Skeletal muscle satellite cell (primary cell): ENCODE data around the gene AQP6.

Experiments
- H3K27me3 ChIP-seq: 2 replicates; pipeline ENCODE4 v1.7.0; 2013; ENCODE audit warnings: low read length; ENCODE audit not compliant: control insufficient read depth, insufficient read depth
- H3K36me3 ChIP-seq: 2 replicates; pipeline ENCODE4 v1.7.0; 2013; ENCODE audit warnings: mild to moderate bottlenecking, control low read depth, low read length; ENCODE audit not compliant: insufficient read depth
- H3K4me1 ChIP-seq: 2 replicates; pipeline ENCODE4 v1.7.0; 2013; ENCODE audit warnings: low read length; ENCODE audit not compliant: control insufficient read depth, insufficient read depth
- H3K4me2 ChIP-seq: 2 replicates; pipeline ENCODE4 v1.7.0; 2013; ENCODE audit warnings: mild to moderate bottlenecking, low read length
- H3K4me3 ChIP-seq: 2 replicates; pipeline ENCODE4 v1.7.0; 2013; ENCODE audit warnings: low read length
- H3K9ac ChIP-seq: 2 replicates; pipeline ENCODE4 v1.7.0; 2013; ENCODE audit warnings: mild to moderate bottlenecking, low read depth, low read length, moderate library complexity
- H3K9me3 ChIP-seq: replicated peaks from 2 replicates; pipeline ENCODE4 v1.7.0; 2013; ENCODE audit warnings: mild to moderate bottlenecking, control low read depth, low read length

The AQP6 gene

GRCh38 chr12:50018154-50018553, 45.4 kb downstream of the AQP6 start:
- Histone ChIP-seq H3K4me1 (peaks cover 32% of the 10 kb centered on the region), H3K9ac (peak overlapping the region; percentile 59), H3K27me3 (no peaks in the 10 kb centered on the region), H3K9me3 (no peaks in the 10 kb centered on the region), H3K4me3 (no peak overlapping the region), H3K36me3 (peaks cover 8% of the 10 kb centered on the region), H3K4me2 (peak overlapping the region; percentile 81)

GRCh38 chr12:50018968-50019367, 46.2 kb downstream of the AQP6 start:
- Histone ChIP-seq H3K4me1 (peaks cover 32% of the 10 kb centered on the region), H3K36me3 (peaks cover 4% of the 10 kb centered on the region), H3K27me3 (no peaks in the 10 kb centered on the region), H3K9me3 (no peaks in the 10 kb centered on the region), H3K9ac (no peak overlapping the region), H3K4me2 (no peak overlapping the region), H3K4me3 (no peak overlapping the region)

GRCh38 chr12:50019524-50019923, 46.8 kb downstream of the AQP6 start:
- no peak overlapping the region for H3K4me2 ChIP-seq
- no peak overlapping the region for H3K9ac ChIP-seq
- peaks cover 37% of the 10 kb centered on the region for H3K4me1 ChIP-seq
- peaks cover 3% of the 10 kb centered on the region for H3K36me3 ChIP-seq
- no peak overlapping the region for H3K4me3 ChIP-seq
- H3K27me3 ChIP-seq = no peaks in the 10 kb centered on the region
- H3K9me3 ChIP-seq = no peaks in the 10 kb centered on the region

GRCh38 chr12:50021031-50021430, 48.3 kb downstream of the AQP6 start:
- H3K4me2 ChIP-seq = peak overlapping the region; percentile 72
- H3K9ac ChIP-seq = peak overlapping the region; percentile 9
- H3K4me3 ChIP-seq = peak overlapping the region; percentile 17
- no peaks in the 10 kb centered on the region for H3K27me3 ChIP-seq
- peaks cover 42% of the 10 kb centered on the region for H3K4me1 ChIP-seq
- H3K9me3 ChIP-seq = no peaks in the 10 kb centered on the region
- H3K36me3 ChIP-seq = no peaks in the 10 kb centered on the region

GRCh38 chr12:50022903-50023302, 50.2 kb downstream of the AQP6 start:
- no peaks in the 10 kb centered on the region for H3K27me3 ChIP-seq
- H3K4me1 ChIP-seq = peaks cover 27% of the 10 kb centered on the region
- H3K4me2 ChIP-seq = peak overlapping the region; percentile 31
- no peaks in the 10 kb centered on the region for H3K9me3 ChIP-seq
- H3K4me3 ChIP-seq = no peak overlapping the region
- no peaks in the 10 kb centered on the region for H3K36me3 ChIP-seq
- no peak overlapping the region for H3K9ac ChIP-seq

GRCh38 chr12:50024227-50024626, 51.5 kb downstream of the AQP6 start:
- Histone ChIP-seq H3K4me2 (peak overlapping the region; percentile 82), H3K36me3 (no peaks in the 10 kb centered on the region), H3K9ac (peak overlapping the region; percentile 92), H3K9me3 (no peaks in the 10 kb centered on the region), H3K4me1 (peaks cover 22% of the 10 kb centered on the region), H3K4me3 (peak overlapping the region; percentile 95), H3K27me3 (no peaks in the 10 kb centered on the region)

GRCh38 chr12:50024805-50025186, 52.0 kb downstream of the AQP6 start:
- no peaks in the 10 kb centered on the region for H3K27me3 ChIP-seq
- no peaks in the 10 kb centered on the region for H3K9me3 ChIP-seq
- peak overlapping the region; percentile 92 for H3K9ac ChIP-seq
- peak overlapping the region; percentile 95 for H3K4me3 ChIP-seq
- H3K36me3 ChIP-seq = no peaks in the 10 kb centered on the region
- peaks cover 22% of the 10 kb centered on the region for H3K4me1 ChIP-seq
- H3K4me2 ChIP-seq = peak overlapping the region; percentile 82

- H3K4me3 ChIP-seq = peak within 1 kb of the TSS; percentile 95
Measured at GRCh38 chr12:50025187-50026059, 52.7 kb downstream of the AQP6 start, which contains the start of gene RACGAP1. TSS of gene RACGAP1 (minus strand) at chr12:50025494. CDS start at chr12:50016715, 8,779 bp downstream.

GRCh38 chr12:50026691-50027090, 53.9 kb downstream of the AQP6 start:
- H3K27me3 ChIP-seq = no peaks in the 10 kb centered on the region
- H3K4me3 ChIP-seq = no peak overlapping the region
- H3K4me1 ChIP-seq = peaks cover 10% of the 10 kb centered on the region
- H3K9me3 ChIP-seq = no peaks in the 10 kb centered on the region
- H3K4me2 ChIP-seq = no peak overlapping the region
- H3K36me3 ChIP-seq = no peaks in the 10 kb centered on the region
- no peak overlapping the region for H3K9ac ChIP-seq

More at GRCh38 chr12:50025187-50026059, 52.7 kb downstream of the AQP6 start, which contains the start of gene RACGAP1:
- Histone ChIP-seq H3K4me1 (peaks cover 20% of the 10 kb centered on the region), H3K9ac (peak within 1 kb of the TSS; percentile 92), H3K4me2 (peak within 1 kb of the TSS; percentile 82), H3K9me3 (no peaks in the 10 kb centered on the region), H3K27me3 (no peaks in the 10 kb centered on the region), H3K36me3 (no peaks in the 10 kb centered on the region)
